Endothelial cell of umbilical vein (primary cell): ENCODE measurements around the gene NUDT2. TPM values are rescaled to one million over a fixed set of nuclear protein-coding genes. Genes with fewer than 3 reads are reported as not detected.

Experiments
- BruUV-seq: library from RNA; stranded (reverse); fragments of 400-500 nt; replicated peaks from 2 replicates; lab custom pipeline; 2021; lab: Mats Ljungman, UMichigan
- CTCF ChIA-PET: fragments of 300-600, 350-600 bp; sonication (Branson Sonifier 250); formaldehyde crosslinking; loops from one replicate; lab custom pipeline; 2021; ENCODE audit warnings: antibody characterized with exemption, inconsistent platforms; lab: Charles Lee
- POLR2A ChIA-PET: fragments of 300-600, 350-600 bp; sonication (Branson Sonifier 250); formaldehyde crosslinking; loops from one replicate; lab custom pipeline; 2021; ENCODE audit warnings: antibody characterized with exemption, inconsistent platforms; lab: Charles Lee
- DNase-seq: peaks from one replicate; pipeline ENCODE4 v3.0.0-alpha.2; 2011; ENCODE audit warnings: low read depth, low spot score
- FAIRE-seq: peaks from 2 replicates; lab custom pipeline; 2011; peaks lifted over from hg19 to GRCh38; lab: Jason Lieb, UNC
- H2AFZ ChIP-seq: 2 replicates; pipeline ENCODE4 v1.6.0; 2012; ENCODE audit warnings: low read depth, low read length, control low read depth, inconsistent platforms
- H3K27ac ChIP-seq: 2 replicates; pipeline ENCODE4 v1.5.1; 2011; ENCODE audit warnings: low read depth, mild to moderate bottlenecking, control low read depth, low read length, moderate library complexity; ENCODE audit not compliant: insufficient read depth
- H3K27me3 ChIP-seq, 2 experiments: 2 replicates each; pipeline versions ENCODE4 v1.6.0 to v1.6.1; 2011; ENCODE audit warnings: low read length in 2 of 2, mixed read lengths in 1 of 2; ENCODE audit not compliant: control insufficient read depth in 2 of 2, insufficient read depth in 2 of 2
- H3K36me3 ChIP-seq, 2 experiments: 2 replicates in 1 of 2; 3 replicates in 1 of 2; pipeline ENCODE4 v1.5.1; 2011; ENCODE audit warnings: low read length in 2 of 2, mild to moderate bottlenecking in 1 of 2, moderate library complexity in 1 of 2; ENCODE audit not compliant: control insufficient read depth in 2 of 2, insufficient read depth in 2 of 2; ENCODE audit errors: extremely low read depth in 1 of 2
- H3K4me1 ChIP-seq: 3 replicates; pipeline ENCODE4 v1.5.1; 2011; ENCODE audit warnings: mild to moderate bottlenecking, low read length; ENCODE audit not compliant: control insufficient read depth, insufficient read depth; ENCODE audit errors: extremely low read depth
- H3K4me2 ChIP-seq: 2 replicates; pipeline ENCODE4 v1.6.1; 2011; ENCODE audit warnings: low read length, control low read depth, mixed read lengths; ENCODE audit not compliant: insufficient read depth
- H3K4me3 ChIP-seq, 3 experiments: fragments of 200-600 bp in 1 of 3; sonication (generic), shearing (Covaris generic) in 1 of 3; replicated peaks in 1 of 3; 2 replicates each; pipeline ENCODE4 v1.5.1; 2011 to 2016; ENCODE audit warnings: control low read depth in 3 of 3, low read length in 3 of 3, mild to moderate bottlenecking in 2 of 3, inconsistent platforms in 1 of 3, low read depth in 1 of 3, moderate library complexity in 1 of 3; ENCODE audit not compliant: insufficient read depth in 1 of 3
- H3K79me2 ChIP-seq: 2 replicates; pipeline ENCODE4 v1.6.0; 2012; ENCODE audit warnings: low read length, inconsistent platforms; ENCODE audit not compliant: control insufficient read depth, insufficient read depth
- H3K9ac ChIP-seq: replicated peaks from 2 replicates; pipeline ENCODE3; 2011; ENCODE audit warnings: low read length, control low read depth; ENCODE audit not compliant: insufficient read depth; ENCODE audit errors: extremely low read depth
- H3K9me1 ChIP-seq: replicated peaks from 3 replicates; pipeline ENCODE4 v1.6.0; 2011; ENCODE audit warnings: mild to moderate bottlenecking, low read length; ENCODE audit not compliant: control insufficient read depth, insufficient read depth; ENCODE audit errors: extremely low read depth
- H3K9me3 ChIP-seq: replicated peaks from 2 replicates; pipeline ENCODE4 v1.5.1; 2012; ENCODE audit warnings: low read length, inconsistent platforms; ENCODE audit not compliant: control insufficient read depth, insufficient read depth
- H4K20me1 ChIP-seq: replicated peaks from 2 replicates; pipeline ENCODE3; 2011; ENCODE audit warnings: mild to moderate bottlenecking, low read length; ENCODE audit not compliant: control insufficient read depth, insufficient read depth; ENCODE audit errors: extremely low read depth
- CTCF ChIP-seq, 2 donors: IDR thresholded peaks; 1 replicate in 1 of 2; 2 replicates in 1 of 2; pipeline ENCODE4 v1.5.1; 2011; ENCODE audit warnings: low read length in 2 of 2, mild to moderate bottlenecking in 2 of 2, moderate library complexity in 2 of 2, control low read depth in 1 of 2, inconsistent platforms in 1 of 2, low read depth in 1 of 2; ENCODE audit not compliant: insufficient read depth in 1 of 2; ENCODE audit errors: extremely low read depth in 1 of 2
- EZH2 ChIP-seq: IDR thresholded peaks from 2 replicates; pipeline ENCODE4 v1.6.1; 2012; ENCODE audit warnings: borderline replicate concordance, low read depth, mild to moderate bottlenecking, moderate library complexity, low read length, inconsistent platforms; ENCODE audit not compliant: severe bottlenecking
- FOS ChIP-seq: IDR thresholded peaks from 2 replicates; pipeline ENCODE4 v1.6.1; 2011; ENCODE audit warnings: mild to moderate bottlenecking, low read length, moderate library complexity, borderline replicate concordance; ENCODE audit not compliant: insufficient read depth
- GATA2 ChIP-seq: IDR thresholded peaks from 2 replicates; pipeline ENCODE4 v1.7.0; 2011; ENCODE audit warnings: low read depth, mild to moderate bottlenecking, moderate library complexity, mixed read lengths, low read length; ENCODE audit not compliant: insufficient read length, insufficient read depth
- JUN ChIP-seq: IDR thresholded peaks from 2 replicates; pipeline ENCODE4 v1.6.1; 2011; ENCODE audit warnings: borderline replicate concordance, low read depth; ENCODE audit not compliant: insufficient read length, insufficient read depth
- MAX ChIP-seq: IDR thresholded peaks from 2 replicates; pipeline ENCODE4 v1.6.1; 2011; ENCODE audit not compliant: insufficient read depth, insufficient read length
- MYC ChIP-seq: IDR thresholded peaks from one replicate; pipeline ENCODE4 v1.6.1; 2011; ENCODE audit warnings: mild to moderate bottlenecking, low read depth, low read length
- POLR2A ChIP-seq: IDR thresholded peaks from 2 replicates; pipeline ENCODE4 v1.6.1; 2012; ENCODE audit warnings: low read depth, mild to moderate bottlenecking, control low read depth, low read length
- POLR2AphosphoS5 ChIP-seq: IDR thresholded peaks from 2 replicates; pipeline ENCODE4 v1.6.1; 2012; ENCODE audit warnings: low read depth, mild to moderate bottlenecking, control low read depth, low read length, moderate library complexity; ENCODE audit not compliant: insufficient read depth
- dilution Hi-C: fragments of 300-500 bp; cut with MboI; formaldehyde crosslinking; loops from one replicate; pipeline ENCODE4 v1.15.0; 2019; ENCODE audit warnings: low sequenced_read_pairs; ENCODE audit not compliant: extremely low pct_ligation_motif_present
- intact Hi-C: fragments of 100-400 bp; cut with micrococcal nuclease; formaldehyde crosslinking; loops from one replicate; pipeline ENCODE4 v1.10.0; 2022
- polyA plus RNA-seq, 4 experiments: library from polyadenylated mRNA; depleted of rRNA in 3 of 4; stranded (reverse) in 3 of 4; unstranded in 1 of 4; fragments of >200 nt; gene quantifications; 2 replicates each; pipeline versions ENCODE4 v1.2.1 to v1.2.3, GENCODE V29; 2011 to 2012; ENCODE audit warnings: missing spikeins in 1 of 4
- total RNA-seq: library from RNA; stranded (reverse); gene quantifications from 2 replicates; pipeline ENCODE4 v1.2.3, GENCODE V29; 2021

The NUDT2 gene
- total and polyA plus RNA-seq, 2 donors (not counting 3 experiments of a cell fraction or from before 2014, with no cell fraction given): 25.1 to 45.2 TPM

GRCh38 chr9:34289159-34289558 is 40.2 kb upstream of the NUDT2 start:
- TF ChIP-seq FOS: no peak
- no peak for TF ChIP-seq GATA2
- no peak for TF ChIP-seq CTCF (IDR thresholded peaks at IDR 0.05; ENCODE audit: extremely low read depth in 1 of 2, insufficient read depth in 1 of 2, low read depth in 1 of 2, low read length in 2 of 2)
- no peak for TF ChIP-seq POLR2AphosphoS5
- no peak for TF ChIP-seq JUN
- no peak for TF ChIP-seq MYC
- no peak for TF ChIP-seq POLR2A
- TF ChIP-seq MAX: no peak
- TF ChIP-seq EZH2: no peak
- Histone ChIP-seq H3K27ac (no peak overlapping the region), H3K27me3 (no peaks in the 10 kb centered on the region), H3K36me3 (no peaks in the 10 kb centered on the region), H3K4me3 (no peak overlapping the region), H4K20me1 (no peaks in the 10 kb centered on the region), H2AFZ (no peak overlapping the region), H3K9me1 (no peaks in the 10 kb centered on the region), H3K9ac (no peak overlapping the region), H3K4me2 (no peak overlapping the region), H3K79me2 (no peaks in the 10 kb centered on the region), H3K4me1 (peaks cover 7% of the 10 kb centered on the region), H3K9me3 (no peaks in the 10 kb centered on the region)
- dilution Hi-C loops: no loop called here
- intact Hi-C loops: no loop called here
- DNase-seq (no peak), FAIRE-seq (no peak)
- no TSS peak for BruUV-seq
- POLR2A ChIA-PET: no interaction called here
- CTCF ChIA-PET: no interaction called here
